NCI-H526 treated with DMSO at 0.1 percent for 48 hours (cell line): ENCODE measurements around the gene BEX3.
"Not testable (repeated sequence)": the region's sequence is repeated elsewhere in the genome, so short reads cannot be mapped to it uniquely, and the experiment has no call there.

Source experiments
- DNase-seq: peaks from one replicate; lab custom pipeline; 2025; lab: John Stamatoyannopoulos, UW

Gene BEX3

DNA sequence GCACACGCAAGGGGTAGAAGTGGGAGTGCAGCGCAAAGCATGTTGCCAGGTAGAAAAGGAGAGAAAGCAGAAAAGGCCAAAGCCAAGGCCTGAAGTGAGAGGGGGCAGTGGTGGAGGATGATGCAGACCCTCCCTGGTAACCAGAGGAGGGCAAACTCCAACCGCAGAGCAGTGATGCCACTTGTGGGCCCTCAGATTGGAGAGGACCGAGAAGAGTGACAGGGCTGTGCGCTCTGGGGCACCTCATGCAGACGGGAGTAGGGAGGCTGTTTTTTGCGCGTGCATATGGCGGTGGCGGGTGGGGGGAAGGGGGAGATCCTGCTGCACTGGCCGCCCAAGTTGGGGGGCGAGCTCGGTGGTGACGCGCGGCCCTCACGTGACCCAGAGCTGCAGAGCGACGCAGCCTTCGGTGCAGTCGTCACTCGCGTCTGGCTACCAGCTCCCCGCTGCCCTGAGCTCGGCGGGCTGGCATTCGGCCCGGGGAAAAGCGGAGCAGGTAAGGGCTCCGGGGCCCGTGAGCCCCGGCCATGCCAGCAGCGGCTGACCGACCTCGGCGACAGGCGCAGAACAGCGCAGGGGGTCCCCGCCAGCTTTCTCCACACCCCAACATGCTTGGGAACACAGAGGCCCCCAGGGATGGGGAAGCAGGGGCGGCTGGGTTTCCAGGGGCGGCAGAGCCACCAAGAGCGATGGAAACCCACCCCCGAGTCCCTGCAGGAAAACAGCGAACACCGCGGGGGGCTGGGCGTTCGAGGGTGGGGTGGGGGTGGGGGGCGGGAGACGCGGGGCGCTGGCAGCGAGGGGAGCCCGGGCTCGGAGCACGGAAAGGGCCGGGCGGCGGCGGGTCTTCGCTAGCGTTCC is at the start of gene BEX3:
BEX3 (plus strand) TSS at position 421 of the 861 bp plus-strand sequence. CDS start 984 bp downstream, outside the sequence.
- DNase-seq = peak; percentile 22

DNA sequence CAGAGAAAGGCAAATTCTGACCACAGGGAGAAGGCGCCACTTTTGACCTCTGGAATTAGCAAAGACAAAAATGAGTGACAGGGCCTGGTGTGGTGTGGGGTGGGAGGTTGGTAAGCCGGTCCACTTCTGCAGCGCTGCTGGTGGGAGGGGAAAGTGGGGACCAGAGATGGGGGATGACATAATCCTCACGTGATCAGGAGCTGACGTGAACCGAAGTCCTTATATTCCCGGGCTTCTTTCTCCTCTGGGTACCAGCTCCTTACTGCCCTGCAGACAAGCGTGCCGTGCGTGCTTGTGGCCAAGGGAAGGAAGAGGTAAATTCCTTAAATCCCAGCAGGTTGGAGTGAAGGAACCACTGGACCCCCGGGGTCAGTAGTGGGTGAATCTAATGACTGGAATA is 46.3 kb upstream of the BEX3 start, which contains the start of gene TCEAL7:
TCEAL7 (plus strand) TSS at position 249 of the 400 bp plus-strand sequence. CDS start 1,165 bp downstream, outside the sequence.
- no peak for DNase-seq

DNA sequence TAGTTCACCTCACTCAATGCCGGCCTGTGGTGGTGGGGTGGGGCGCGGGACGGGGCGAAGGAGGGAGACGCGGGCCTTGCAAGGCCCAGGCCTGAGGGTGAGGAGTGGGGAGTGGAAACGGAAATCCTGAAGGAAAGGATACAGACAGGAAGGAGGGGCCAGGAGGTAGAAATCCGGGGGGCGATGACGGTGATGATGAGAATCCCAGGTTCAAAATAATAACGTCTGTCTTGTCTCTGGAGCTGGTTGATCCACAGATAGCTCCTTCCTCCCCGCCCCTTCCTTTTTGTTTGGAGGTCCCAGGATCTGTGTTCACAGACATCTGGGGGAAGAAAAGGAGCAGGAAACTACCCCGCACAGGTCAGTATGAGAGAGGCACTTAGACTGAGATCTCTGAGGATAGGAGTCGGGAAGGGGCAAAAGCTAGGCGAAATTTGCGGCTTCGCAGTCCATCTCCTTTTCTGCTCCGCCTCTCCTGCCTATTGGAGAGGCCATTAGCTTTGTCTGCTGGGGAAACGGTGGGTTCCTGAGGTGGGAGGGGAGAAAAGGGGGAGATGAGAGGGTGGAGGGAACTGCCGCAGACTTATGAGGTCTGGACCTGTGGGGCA is 45.6 kb upstream of the BEX3 start:
- DNase-seq = no peak

DNA sequence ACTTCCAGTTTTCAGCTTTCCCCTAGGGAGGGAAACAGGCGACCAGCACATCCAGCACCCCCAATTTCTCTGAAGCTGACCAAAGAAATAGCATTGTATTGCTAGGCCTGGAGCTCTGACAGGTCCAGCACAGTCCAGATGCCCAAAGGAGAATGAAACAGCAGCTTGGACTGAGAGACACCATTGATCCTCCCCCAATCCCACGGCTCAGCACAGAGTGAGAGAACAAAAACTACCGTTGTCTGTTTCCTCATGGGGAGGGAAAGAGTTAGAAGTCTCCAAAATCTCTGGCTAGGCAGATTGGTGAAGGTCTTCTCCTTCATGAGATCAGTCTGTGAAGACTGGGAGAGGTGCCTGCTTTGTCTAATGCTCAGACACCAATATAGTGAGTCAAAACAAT is 37.7 kb upstream of the BEX3 start:
- no peak for DNase-seq

DNA sequence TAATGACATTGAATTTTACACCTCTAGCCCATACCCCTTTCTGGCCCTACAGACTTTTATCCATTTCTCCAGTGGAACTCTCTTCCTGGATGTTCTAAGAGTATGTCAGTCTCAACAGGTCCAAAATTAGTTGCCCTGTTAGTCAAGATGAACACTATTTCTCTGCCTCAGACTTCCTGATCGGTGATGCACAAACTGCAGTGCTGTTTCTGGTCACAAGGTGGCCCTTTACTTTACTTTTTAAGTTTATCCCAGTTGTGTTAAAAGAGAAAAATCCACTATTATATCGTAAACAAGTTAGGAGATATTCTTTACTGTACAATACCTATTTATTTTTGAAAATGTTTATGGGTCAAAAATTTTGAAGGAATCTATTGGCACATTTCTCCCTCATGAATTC is 33.2 kb upstream of the BEX3 start:
- no peak for DNase-seq

DNA sequence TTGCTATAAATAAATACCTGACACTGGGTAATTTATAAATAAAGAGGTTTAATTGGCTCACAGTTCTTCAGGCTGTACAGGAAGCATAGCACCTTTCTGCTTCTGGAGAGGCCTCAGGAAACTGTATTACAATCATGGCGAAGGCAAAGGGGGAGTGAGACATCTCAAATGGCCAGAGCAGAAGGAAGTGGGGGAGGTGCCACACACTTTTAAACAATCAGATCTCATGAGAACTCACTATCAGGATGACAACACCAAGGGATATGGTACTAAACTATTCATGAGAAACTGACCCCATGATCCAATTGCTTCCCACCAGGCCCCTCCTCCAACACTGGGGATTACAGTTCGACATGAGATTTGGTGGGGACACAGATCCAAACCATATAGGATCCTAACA is 31.7 kb upstream of the BEX3 start:
- DNase-seq = no peak

DNA sequence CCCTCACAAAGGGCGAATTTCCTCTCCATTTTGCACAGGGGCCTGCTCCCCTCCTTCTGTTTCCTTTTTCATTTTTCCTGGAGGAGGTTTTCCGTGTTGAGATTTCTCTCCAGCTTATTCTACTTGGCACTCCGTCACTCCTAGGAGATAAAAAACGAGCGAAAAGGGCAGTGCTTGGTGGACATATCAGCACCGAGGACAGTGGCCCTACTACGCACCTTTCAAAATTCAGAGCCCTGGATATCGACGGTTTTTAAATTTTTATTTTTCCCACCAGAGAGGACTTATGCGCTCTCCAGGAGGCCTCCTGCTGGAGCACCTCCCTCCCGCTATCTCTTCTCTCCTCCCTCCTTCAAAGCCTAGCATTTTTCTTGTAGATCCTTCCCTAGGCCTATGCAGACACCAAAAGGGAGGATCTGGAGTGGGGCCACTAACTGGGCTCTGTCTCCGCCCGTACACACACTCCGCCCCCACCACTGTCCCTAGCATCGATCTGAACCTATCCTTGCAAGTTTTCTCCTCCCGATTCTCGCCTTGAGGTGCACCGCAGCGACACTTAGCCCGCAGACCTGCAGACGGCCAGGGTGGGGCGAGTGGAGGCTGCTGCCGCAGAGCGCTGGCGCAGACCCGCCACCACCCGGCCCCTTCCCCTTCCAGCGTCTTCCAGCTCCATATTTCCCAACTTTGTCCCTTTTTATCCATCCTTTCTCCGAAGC is 28.5 kb upstream of the BEX3 start:
- DNase-seq = no peak

DNA sequence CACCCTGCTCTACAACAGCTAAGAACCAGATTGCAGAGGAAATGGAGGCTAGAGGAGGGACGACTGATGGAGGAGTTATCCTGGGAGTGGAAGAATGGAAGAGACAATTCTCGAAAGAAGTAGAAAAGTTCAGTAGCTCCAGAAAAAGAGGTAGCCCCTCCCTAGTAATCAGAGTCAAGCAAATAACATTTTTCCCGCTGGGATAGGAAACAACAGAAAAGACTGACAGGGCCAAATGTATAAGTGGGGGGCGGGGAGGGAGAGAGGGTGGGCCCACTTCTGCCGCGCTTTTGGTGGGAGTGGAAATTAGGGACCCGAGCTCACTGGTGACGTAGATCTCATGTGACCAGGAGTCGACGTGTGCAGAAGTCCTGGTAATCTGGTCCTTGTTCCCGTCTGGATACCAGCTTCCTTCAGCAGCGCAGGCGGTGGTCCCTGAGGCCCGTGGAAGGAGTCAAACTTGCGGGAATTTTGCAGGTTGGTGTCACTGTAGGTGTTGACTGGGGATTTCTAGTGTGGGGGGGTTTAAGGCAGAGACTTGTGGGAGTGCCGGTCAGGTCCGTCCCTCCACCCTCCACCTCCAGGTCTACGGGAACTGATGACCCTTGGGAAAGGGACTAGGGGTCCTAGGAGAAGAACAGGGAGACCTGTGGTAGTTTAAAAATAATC is 20.1 kb upstream of the BEX3 start, which contains the start of gene TCEAL9:
TCEAL9 (plus strand) TSS at position 377 of the 669 bp plus-strand sequence. CDS start 1,179 bp downstream, outside the sequence.
- no peak for DNase-seq

DNA sequence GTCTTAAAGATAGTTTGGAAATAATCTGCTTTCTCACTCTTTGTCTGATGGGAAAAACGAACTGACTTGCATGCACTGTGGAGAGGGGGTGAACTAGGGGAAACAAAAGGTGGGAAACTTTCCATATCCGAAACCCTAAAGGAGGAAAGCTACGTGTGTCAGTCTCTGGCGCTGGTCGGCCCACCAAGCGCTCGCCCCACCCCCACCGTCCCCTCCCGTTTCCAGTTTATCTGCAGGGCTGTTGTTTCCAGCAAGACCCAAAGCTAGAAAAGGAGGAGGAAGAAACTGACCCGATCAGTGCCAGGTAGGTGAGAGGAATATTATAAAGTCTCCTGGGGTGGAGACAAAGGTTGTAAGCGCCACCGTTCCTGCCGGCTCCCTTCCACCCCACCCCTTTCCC is 19.5 kb upstream of the BEX3 start:
- no peak for DNase-seq

DNA sequence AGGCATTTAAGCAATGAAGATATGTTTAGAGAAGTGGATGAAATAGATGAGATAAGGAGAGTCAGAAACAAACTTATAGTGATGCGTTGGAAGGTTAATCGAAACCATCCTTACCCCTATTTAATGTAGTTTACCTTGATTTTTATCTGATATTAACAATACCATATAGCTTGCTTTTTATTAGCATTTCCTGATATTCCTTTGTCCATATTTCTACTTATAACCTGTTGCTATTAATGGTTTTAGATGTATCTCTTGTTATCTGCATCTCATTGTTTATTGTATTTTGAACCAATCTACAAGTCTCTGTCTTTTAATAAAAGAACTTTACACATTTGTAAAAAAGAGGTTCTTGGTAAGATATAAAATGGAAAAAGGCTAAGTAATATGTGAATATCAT is 18.5 kb upstream of the BEX3 start:
- DNase-seq = no peak

DNA sequence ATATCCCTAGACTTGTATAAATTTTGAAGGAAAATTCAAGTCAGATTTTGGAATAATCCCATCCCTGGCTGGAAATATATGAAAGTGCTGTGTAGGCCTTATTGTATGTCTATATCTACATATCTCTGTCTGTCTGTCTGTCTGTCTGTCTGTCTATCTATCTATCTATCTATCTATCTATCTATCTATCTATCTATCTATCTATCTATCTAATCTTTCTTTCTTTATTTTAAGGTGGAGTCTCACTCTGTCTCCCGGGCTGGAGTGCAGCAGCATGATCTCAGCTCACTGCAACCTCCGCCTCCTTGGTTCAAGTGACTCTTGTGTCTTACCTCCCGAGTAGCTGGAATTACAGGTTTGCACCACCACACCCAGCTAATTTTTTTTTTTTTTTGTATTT is 16.7 kb upstream of the BEX3 start:
- DNase-seq = not testable (repeated sequence)

DNA sequence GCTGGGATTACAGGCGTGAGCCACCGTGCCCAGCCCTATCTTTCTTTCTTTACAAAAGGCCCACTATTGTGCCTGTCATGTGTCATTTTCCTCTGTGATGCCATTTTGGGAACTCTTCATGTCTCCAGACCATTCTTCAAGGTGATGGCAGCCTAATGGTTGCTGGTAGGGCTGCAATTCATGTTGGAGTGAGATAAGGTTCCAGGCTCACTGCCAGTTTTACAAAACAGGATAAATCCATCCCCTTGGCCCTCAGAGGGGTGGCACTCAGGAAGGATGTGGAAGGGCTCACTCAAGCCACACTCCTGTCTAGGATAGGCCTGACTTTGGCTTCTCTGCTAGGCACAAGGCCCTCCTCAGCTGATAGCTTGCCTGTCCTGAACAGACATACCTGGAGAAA is 16.2 kb upstream of the BEX3 start:
- DNase-seq = no peak

DNA sequence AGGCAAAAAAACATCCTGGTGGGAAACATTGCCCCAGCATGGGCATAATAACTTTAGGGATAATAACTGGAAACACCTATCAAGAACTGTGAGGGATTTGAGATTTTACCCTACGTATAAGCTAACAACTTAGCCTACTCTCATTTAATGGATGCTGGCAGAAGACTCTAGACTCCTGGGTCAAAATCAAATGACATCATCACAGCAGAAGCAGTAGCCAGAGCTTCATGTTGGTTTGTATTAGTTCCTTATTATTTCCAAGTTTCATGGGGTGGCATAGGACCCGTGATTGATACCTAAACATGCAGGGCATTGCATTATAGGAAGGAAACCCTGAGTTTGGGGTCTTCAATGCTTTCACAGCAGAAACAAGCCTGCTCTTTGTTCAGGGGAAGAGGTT is 15.4 kb upstream of the BEX3 start:
- DNase-seq = no peak

DNA sequence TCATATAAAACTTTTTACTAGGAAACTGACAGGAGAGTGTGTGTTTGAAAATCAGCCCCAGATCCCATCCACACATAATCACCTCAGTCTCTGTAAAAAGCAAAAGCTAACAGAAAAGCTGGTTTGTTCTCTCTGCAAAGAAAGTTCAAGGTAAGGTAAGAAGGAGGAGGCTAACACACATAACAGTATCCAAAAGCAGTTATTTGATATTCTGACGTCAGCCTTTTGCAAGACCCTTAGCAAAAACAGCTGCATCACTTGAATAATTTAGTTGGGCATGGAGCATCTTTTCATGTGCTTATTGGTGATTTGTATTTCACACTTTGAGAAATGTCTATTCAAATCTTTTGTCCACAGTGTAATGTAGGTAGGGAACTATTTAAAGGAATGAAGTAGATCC is 14.5 kb upstream of the BEX3 start:
- DNase-seq = no peak

DNA sequence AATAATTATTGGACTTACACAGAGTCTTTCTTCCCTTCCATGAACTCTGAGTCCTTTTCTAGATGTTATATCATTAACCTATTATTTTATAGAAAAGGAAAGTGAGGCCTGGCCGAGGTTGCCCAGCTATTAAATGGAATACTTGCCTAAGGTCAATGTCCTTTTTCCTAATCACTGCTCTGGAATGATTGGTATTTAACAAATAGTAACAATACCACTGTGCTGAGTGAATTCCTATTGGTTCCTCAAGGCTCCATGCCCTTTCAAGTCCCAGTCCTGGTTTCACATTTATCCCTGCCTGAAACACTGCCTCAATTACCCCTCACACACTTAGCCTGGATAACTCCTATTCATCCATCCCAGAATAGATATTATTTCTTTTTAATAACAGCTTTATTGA is 13.9 kb upstream of the BEX3 start:
- no peak for DNase-seq

DNA sequence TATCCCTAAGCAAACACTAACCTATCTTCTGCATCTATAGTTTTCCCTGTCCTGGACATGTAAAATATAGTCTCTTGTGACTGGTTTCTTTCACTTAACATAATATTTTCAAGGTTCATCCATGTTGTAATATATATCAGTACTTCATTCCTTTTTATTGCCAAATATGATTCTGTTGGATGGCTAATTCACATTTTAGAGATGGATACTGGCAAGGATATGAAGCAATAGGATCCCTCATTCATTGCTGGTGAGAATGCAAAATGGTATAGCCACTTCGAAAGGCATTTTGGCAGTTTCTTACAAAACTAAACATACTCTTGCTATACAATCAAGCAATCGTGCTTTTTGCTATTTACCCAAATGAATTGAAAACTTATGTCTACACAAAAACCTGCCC is 13.3 kb upstream of the BEX3 start:
- DNase-seq = no peak

DNA sequence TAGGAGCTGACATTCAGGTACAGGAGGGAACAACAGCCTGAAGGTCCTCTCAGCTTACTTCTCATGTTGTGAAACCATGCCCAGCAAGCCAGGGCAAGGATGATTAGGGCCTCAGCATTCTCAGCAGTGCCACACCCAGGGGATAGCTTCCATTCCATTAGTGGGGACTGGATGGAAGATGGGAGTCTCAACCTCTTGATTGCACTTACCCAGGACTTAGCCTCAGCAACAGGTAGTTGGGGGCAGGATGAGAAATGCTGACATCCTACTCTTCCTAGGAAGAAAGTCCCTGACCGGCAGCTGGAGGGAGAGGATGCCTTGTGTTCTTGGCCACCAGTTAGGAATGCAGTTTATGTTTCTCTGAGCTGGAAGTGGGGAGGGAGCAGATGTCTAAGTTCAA is 8.8 kb upstream of the BEX3 start:
- no peak for DNase-seq

DNA sequence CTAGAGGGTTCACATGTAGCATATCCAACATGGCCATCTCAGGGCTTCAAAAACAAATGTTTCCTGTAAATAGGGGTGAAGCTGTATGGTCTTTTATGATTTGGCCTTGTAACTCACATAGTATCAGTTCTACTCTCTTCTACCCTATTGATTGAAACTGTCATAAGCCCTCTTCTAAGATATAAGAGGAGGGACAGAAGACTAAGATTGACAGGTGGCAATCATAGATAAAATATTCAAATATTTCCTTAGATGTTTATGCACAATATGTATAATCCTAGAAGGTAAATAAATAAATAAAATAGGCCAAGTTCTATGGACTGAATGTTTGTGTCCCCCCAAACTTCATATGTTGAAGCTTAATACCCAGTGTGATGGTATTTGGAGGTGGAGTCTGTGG is 6.9 kb upstream of the BEX3 start:
- no peak for DNase-seq

DNA sequence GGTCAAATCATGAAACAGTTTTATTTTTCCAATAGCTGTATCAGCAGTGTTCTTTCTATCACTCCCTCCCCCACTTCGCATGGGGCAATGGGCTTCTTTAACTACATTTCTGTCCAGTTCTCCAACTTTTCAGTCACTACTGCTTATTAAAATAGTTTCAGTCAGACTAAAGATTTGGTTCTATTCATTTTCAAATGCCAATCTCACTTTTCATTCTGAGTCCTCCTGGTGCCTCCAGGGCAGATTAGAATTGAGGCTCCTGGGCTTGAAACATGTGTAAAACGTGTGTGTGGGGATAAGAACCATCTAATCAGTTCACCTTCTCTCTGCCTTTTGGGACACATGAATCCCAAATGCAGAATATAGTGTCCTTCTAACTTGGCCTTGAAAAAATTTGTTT is 3.5 kb upstream of the BEX3 start:
- no peak for DNase-seq

DNA sequence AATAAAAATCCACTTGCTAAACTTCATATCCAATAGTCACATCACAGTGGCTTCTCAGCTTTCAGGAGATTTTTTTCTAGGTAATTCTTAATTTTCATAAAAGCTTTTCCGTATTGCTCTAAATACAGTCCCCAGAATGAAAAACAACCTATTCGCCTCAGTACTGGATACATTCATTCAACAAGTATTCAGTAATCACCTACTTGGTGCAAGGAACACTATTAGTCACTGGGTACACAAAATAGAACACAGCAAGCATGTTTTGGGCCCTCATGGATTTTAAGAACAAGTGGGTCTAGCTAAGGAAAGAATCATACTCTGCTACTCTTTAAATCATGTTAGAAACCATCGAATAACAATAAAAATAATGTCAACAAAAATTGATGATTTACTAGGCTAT is 2.8 kb upstream of the BEX3 start:
- DNase-seq = no peak

DNA sequence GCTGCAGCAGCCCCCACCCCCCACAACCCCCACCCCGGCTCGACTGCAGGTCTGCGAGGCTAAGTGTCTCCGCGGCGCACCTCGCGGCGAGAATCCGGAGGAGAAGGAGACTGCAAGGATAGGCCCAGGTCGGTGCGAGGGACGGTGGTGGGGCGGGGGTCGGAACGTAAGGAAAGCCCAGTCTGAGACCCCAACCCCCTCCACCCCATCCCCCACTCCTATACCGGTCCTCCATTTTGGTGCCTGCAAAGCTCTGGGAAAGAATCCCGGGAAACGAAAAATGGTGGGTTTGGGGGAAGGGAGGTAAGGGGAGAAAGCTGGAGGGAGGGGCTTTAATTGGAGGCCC is 614 bp downstream of the BEX3 start:
- peak; percentile 2 for DNase-seq

DNA sequence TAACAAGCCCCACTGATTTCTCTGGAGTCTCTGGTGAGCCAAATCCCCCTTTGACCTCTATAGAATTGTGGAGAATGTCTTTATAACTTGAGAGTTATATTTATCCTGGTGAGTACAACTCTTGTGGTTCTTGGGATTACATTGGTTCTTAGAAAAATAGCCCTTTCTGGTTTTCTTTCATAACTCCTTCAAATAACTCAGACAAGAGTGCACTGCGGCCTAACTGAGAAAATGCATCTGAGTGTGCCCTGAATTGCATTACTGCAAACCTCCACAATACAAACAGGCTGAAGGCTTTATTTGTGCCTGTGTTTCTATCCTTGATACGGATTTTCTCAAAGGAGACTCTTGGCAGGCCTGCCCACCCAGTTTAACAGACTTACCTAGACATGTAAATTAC is 2.7 kb downstream of the BEX3 start:
- DNase-seq = no peak
